K562 (cell line): Measurements from ENCODE around the gene HPCAL1. TPM values are rescaled to one million over a fixed set of nuclear protein-coding genes. Genes with fewer than 3 reads are reported as not detected.

ENCODE experiments used
- AFF4 ChIP-seq: sonication (generic); formaldehyde crosslinking; IDR thresholded peaks from 2 replicates; pipeline ENCODE4 v1.8.0; 2023; ENCODE audit warnings: mild to moderate bottlenecking, missing genetic modification reagents
- ARID2 ChIP-seq: fragments of 450-650 bp; IDR thresholded peaks from 2 replicates; pipeline ENCODE4 v1.6.1; 2017; ENCODE audit warnings: antibody characterized with exemption, mild to moderate bottlenecking
- CBX3 ChIP-seq, 2 experiments: IDR thresholded peaks; 1 replicate in 1 of 2; 2 replicates in 1 of 2; pipeline ENCODE4 v1.6.1; 2012; ENCODE audit warnings: inconsistent platforms in 2 of 2, low read length in 2 of 2, borderline replicate concordance in 1 of 2, control low read depth in 1 of 2
- CCNT2 ChIP-seq: IDR thresholded peaks from 2 replicates; pipeline ENCODE4 v1.6.1; 2011; ENCODE audit warnings: borderline replicate concordance, low read depth, mild to moderate bottlenecking, moderate library complexity, mixed read lengths, low read length; ENCODE audit not compliant: insufficient read length; ENCODE audit errors: extremely low read depth
- FOXK1 ChIP-seq: sonication (generic); formaldehyde crosslinking; IDR thresholded peaks from 2 replicates; pipeline ENCODE4 v1.8.0; 2022; ENCODE audit warnings: missing genetic modification reagents, mild to moderate bottlenecking, borderline replicate concordance
- FOXO4 ChIP-seq: fragments of 450-650 bp; formaldehyde crosslinking; IDR thresholded peaks from 2 replicates; pipeline ENCODE4 v1.4.0; 2020; ENCODE audit warnings: mild to moderate bottlenecking, moderate library complexity
- MAFK ChIP-seq: IDR thresholded peaks from 2 replicates; pipeline ENCODE4 v1.6.1; 2011; ENCODE audit warnings: low read length, improper control_type of control experiment
- MYBL2 ChIP-seq, 2 experiments: fragments of 450-650 bp in 1 of 2; sonication (generic) in 1 of 2; formaldehyde crosslinking in 1 of 2; IDR thresholded peaks; 2 replicates each; pipeline versions ENCODE4 v1.6.1 to v1.8.1; 2017 to 2022; ENCODE audit warnings: borderline replicate concordance in 1 of 2, inconsistent platforms in 1 of 2, low read depth in 1 of 2, mild to moderate bottlenecking in 1 of 2, missing genetic modification reagents in 1 of 2, moderate library complexity in 1 of 2
- NONO ChIP-seq, 2 experiments: fragments of 200-400 bp in 1 of 2; fragments of 450-650 bp in 1 of 2; formaldehyde crosslinking in 1 of 2; IDR thresholded peaks; 2 replicates each; pipeline ENCODE4 v1.6.1; 2017; ENCODE audit warnings: low read depth in 2 of 2, mild to moderate bottlenecking in 2 of 2, moderate library complexity in 2 of 2, low read length in 1 of 2
- NR3C1 ChIP-seq: sonication (generic); formaldehyde crosslinking; IDR thresholded peaks from 2 replicates; pipeline ENCODE4 v1.8.1; 2022; ENCODE audit warnings: missing genetic modification reagents
- PYGO2 ChIP-seq: fragments of 450-650 bp; IDR thresholded peaks from 2 replicates; pipeline ENCODE4 v1.6.1; 2016; ENCODE audit warnings: mild to moderate bottlenecking, missing genetic modification characterization, moderate library complexity, missing compliant biosample characterization
- RBM22 ChIP-seq: fragments of 200-400 bp; formaldehyde crosslinking; IDR thresholded peaks from 2 replicates; pipeline ENCODE4 v1.6.1; 2018; ENCODE audit warnings: low read length, low read depth; ENCODE audit not compliant: poor library complexity, severe bottlenecking
- SREBF2 ChIP-seq: sonication (generic); formaldehyde crosslinking; IDR thresholded peaks from 2 replicates; pipeline ENCODE4 v1.4.0; 2020; ENCODE audit warnings: mild to moderate bottlenecking, missing genetic modification reagents
- THRB ChIP-seq: fragments of 450-650 bp; formaldehyde crosslinking; conservative IDR thresholded peaks from 2 replicates; pipeline ENCODE4 v1.4.0; 2022; ENCODE audit warnings: mild to moderate bottlenecking, missing genetic modification characterization
- ZNF316 ChIP-seq: fragments of 450-650 bp; IDR thresholded peaks from 2 replicates; pipeline ENCODE4 v1.6.1; 2016
- ZNF76 ChIP-seq: fragments of 250-450 bp; sonication (Bioruptor Pico); IDR thresholded peaks from 2 replicates; pipeline ENCODE4 v1.4.0; 2020; ENCODE audit warnings: mild to moderate bottlenecking, moderate library complexity, borderline replicate concordance
- polyA plus RNA-seq, 8 experiments: library from polyadenylated mRNA; depleted of rRNA in 4 of 8; stranded (reverse) in 5 of 8; unstranded in 3 of 8; fragments of >200 nt; fragmentation: Nextera tagmentation in 2 of 8; fragmentation: Illumina TruSeq in 1 of 8; extraction: Ambion mirVana in 2 of 8; extraction: Trizol in 1 of 8; gene quantifications; 2 replicates each; pipeline versions ENCODE4 v1.2.1 to v1.2.3, GENCODE V29; 2011 to 2014; ENCODE audit warnings: inconsistent platforms in 1 of 8, missing spikeins in 1 of 8
- total RNA-seq, 7 experiments: library from RNA; depleted of rRNA in 6 of 7; stranded (reverse); fragments of >200 nt in 6 of 7; fragmentation: Illumina TruSeq in 2 of 7; extraction: Trizol in 2 of 7; gene quantifications; 2 replicates each; pipeline versions ENCODE4 v1.2.1 to v1.2.3, GENCODE V29; 2011 to 2021; ENCODE audit warnings: low replicate concordance in 1 of 7

The HPCAL1 gene
- total and polyA plus RNA-seq, 9 of the 15 experiments (the other 6 are each of a cell fraction or from before 2014, with no cell fraction given), result 2.7 to 65.5 (median 23.9) TPM

DNA sequence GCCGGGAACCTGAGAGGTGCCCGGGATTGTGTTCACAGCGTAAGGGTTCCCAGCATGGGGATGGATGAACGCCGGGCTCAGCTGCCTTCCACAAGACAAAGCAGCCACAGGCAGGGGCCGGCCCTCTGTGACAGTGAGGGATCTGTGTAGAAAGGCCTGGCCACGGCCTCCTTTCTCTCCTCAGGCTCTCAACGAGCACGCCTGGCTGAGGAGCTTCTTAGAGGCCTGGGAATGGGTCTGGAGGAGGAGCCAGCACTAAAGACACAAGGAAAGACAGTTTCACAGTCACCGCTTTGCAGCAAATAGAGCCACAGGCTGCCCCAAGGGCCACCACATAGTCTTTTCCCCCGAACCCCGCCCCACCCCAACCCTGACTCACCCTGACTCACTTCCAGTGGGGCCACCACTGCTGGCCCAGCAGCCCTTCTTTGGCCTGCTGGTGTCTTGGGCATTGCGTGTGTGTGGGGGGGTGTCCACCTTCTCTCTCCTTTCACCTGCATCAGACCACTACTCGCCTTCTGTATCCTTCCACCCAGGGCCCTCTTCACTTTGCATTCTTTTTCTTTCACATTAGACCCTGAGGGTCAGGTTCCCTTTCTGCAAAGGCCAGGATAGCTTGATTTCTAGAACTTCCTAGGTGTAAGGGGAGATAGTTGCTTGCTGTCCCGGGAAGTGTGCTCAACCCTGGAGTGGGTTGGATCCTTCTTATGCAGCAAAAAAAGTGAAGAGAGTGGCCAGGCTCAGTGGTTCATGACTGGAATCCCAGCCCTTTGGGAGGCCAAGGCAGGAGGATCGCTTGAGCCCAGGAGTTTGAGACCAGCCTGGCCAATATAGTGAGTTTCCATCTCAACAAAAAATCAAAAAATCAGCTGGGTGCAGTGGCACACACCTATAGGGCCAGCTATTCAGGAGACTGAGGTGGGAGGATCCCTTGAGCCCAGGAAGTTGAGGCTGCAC, 19.3 kb upstream of the HPCAL1 start (continued):
- TF ChIP-seq AFF4, result no peak
- no peak for TF ChIP-seq ZNF316
- TF ChIP-seq THRB (CRISPR knock-in tag), result 0 out of 2 replicates have a peak, but pooled peaks have one; percentile 38
- TF ChIP-seq CBX3 (IDR thresholded peaks at IDR 0.05; ENCODE audit: borderline replicate concordance in 1 of 2, low read length in 2 of 2), result no peak
- TF ChIP-seq FOXO4, result no peak
- TF ChIP-seq NONO (IDR thresholded peaks at IDR 0.05; ENCODE audit: low read depth in 2 of 2, low read length in 1 of 2), result no peak
- TF ChIP-seq SREBF2, result no peak
- TF ChIP-seq PYGO2 (tag), result no peak; the same call in 1 of the 2 replicates
- TF ChIP-seq ZNF76 (CRISPR knock-in tag), result no peak
- TF ChIP-seq ARID2, result no peak
- TF ChIP-seq CCNT2, result peak; percentile 42
- TF ChIP-seq MAFK, result peak; percentile 36; the same call in 1 of the 2 replicates
- TF ChIP-seq RBM22, result no peak
- no peak for TF ChIP-seq FOXK1 (CRISPR knock-in tag)
- no peak for TF ChIP-seq NR3C1 (CRISPR knock-in tag)
- no peak for TF ChIP-seq MYBL2 (IDR thresholded peaks at IDR 0.05; ENCODE audit: low read depth)
- no peak for TF ChIP-seq MYBL2 (CRISPR knock-in tag; IDR thresholded peaks at IDR 0.05; ENCODE audit: borderline replicate concordance)
